Measurements from ENCODE around the gene ZNF221.

The ZNF221 gene

DNA sequence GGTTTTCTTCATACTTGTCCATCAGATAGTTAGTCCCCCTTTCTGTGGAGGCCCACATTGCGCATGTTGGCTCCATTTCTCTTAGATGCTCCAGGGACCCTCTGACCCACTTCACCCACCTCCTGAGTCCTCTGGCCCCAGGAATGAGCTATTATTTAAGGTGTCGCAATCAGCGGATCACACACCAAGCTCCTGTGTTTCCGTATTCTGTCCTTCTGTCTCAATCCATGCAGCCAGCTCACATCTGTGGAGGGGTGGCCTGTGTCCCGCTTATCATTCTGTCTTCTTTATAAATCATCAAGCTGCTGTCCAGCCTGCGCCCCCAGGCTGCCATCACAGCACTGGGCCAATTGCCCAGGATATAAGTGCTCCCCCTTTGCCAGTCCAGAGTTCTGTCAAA is 56.4 kb downstream of the ZNF221 start:
- Histone ChIP-seq H3K27ac (no peak overlapping the region), H3K4me3 (ENCODE audit: low read depth, low read length) (no peak overlapping the region), H3K9me3 (ENCODE audit: control insufficient read depth, low read length) (no peaks in the 10 kb centered on the region), H3K4me1 (no peaks in the 10 kb centered on the region), H3K4me2 (ENCODE audit: low read length) (no peak overlapping the region), H3K79me2 (no peaks in the 10 kb centered on the region), H2AFZ (no peak overlapping the region), H3K9ac (no peak overlapping the region), H3K27me3 (ENCODE audit: control insufficient read depth, insufficient read depth, low read length) (no peaks in the 10 kb centered on the region), H3K36me3 (ENCODE audit: control insufficient read depth, insufficient read depth, low read length) (peaks cover 8% of the 10 kb centered on the region)
- TF ChIP-seq, protein P1, sequence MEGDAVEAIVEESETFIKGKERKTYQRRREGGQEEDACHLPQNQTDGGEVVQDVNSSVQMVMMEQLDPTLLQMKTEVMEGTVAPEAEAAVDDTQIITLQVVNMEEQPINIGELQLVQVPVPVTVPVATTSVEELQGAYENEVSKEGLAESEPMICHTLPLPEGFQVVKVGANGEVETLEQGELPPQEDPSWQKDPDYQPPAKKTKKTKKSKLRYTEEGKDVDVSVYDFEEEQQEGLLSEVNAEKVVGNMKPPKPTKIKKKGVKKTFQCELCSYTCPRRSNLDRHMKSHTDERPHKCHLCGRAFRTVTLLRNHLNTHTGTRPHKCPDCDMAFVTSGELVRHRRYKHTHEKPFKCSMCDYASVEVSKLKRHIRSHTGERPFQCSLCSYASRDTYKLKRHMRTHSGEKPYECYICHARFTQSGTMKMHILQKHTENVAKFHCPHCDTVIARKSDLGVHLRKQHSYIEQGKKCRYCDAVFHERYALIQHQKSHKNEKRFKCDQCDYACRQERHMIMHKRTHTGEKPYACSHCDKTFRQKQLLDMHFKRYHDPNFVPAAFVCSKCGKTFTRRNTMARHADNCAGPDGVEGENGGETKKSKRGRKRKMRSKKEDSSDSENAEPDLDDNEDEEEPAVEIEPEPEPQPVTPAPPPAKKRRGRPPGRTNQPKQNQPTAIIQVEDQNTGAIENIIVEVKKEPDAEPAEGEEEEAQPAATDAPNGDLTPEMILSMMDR (IDR thresholded peaks at IDR 0.05), result no peak

DNA sequence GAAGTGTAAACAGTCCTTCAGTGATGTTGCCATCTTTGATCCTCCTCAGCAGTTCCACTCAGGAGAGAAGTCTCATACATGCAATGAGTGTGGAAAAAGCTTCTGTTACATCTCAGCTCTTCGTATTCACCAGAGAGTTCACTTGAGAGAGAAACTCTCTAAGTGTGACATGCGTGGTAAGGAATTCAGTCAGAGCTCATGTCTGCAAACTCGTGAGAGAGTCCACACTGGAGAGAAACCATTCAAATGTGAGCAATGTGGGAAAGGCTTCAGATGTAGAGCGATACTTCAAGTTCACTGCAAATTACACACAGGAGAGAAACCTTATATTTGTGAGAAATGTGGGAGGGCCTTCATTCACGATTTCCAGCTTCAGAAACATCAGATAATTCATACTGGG is 59.4 kb downstream of the ZNF221 start:
- no peak overlapping the region for H3K27ac ChIP-seq
- H3K79me2 ChIP-seq, result no peaks in the 10 kb centered on the region
- no peaks in the 10 kb centered on the region for H3K27me3 ChIP-seq (ENCODE audit: control insufficient read depth, insufficient read depth, low read length)
- H3K9ac ChIP-seq, result no peak overlapping the region
- TF ChIP-seq, protein P1 (IDR thresholded peaks at IDR 0.05), result no peak
- no peaks in the 10 kb centered on the region for H3K4me1 ChIP-seq
- H3K4me2 ChIP-seq (ENCODE audit: low read length), result no peak overlapping the region
- H2AFZ ChIP-seq, result no peak overlapping the region
- no peaks in the 10 kb centered on the region for H3K9me3 ChIP-seq (ENCODE audit: control insufficient read depth, low read length)
- no peak overlapping the region for H3K4me3 ChIP-seq (ENCODE audit: low read depth, low read length)
- H3K36me3 ChIP-seq (ENCODE audit: control insufficient read depth, insufficient read depth, low read length), result peaks cover 8% of the 10 kb centered on the region
